Choroid plexus epithelial cell (primary cell): ENCODE data around the gene FILIP1L.

Experiments used
- DNase-seq: peaks from one replicate; pipeline ENCODE4 v3.0.0-alpha.2; 2010; ENCODE audit warnings: low read depth
- H3K4me3 ChIP-seq: 2 replicates; pipeline ENCODE4 v1.5.1; 2011; ENCODE audit warnings: low read depth, mild to moderate bottlenecking, control low read depth, low read length, moderate library complexity
- CTCF ChIP-seq: conservative IDR thresholded peaks from 2 replicates; pipeline ENCODE4 v1.5.1; 2011; ENCODE audit warnings: low read depth, mild to moderate bottlenecking, control low read depth, inconsistent platforms, low read length, moderate library complexity

FILIP1L gene

GRCh38 chr3:100079328-100079727 is 35.0 kb downstream of the FILIP1L start:
- no peak overlapping the region for H3K4me3 ChIP-seq
- no peak for DNase-seq
- TF ChIP-seq CTCF: no peak

DNA sequence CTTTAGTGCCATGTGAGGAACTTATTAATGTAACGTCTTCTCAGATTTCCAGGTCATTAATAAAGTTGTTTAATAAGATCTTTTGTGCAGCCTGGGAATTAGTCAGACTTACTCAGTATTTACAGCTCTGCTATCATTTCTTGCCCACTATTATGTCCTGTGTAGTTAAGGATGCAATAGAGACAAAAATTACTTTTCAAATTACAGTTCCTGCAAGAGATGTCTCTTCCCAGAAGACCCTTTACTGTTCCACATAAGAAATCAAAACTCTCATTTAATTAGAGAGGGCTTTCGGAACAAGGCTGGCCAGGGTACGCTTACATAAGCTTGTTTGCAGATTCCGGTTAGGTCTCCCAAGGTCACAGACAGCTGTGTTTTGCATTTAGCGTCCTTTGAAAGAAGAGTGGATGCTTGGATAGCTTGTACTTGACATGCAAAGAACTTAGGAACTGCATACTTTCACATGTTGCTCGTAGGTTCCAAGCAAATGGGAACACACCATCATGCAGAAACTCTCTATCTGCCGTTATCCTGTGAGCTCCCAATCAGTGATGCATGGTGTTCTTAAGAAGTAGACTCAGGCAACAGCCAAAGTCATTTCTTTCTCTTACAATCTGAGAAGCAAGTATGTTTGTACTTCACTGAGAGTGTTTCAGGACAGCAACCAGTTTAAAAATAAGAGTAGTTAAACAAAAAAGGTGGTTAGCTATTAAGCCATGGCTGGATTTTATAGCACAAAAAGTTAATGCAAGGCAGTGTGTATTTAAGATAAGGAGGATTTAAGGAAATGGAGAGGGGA is 37.4 kb downstream of the FILIP1L start:
- DNase-seq: no peak
- TF ChIP-seq CTCF: no peak
- H3K4me3 ChIP-seq: no peak overlapping the region

DNA sequence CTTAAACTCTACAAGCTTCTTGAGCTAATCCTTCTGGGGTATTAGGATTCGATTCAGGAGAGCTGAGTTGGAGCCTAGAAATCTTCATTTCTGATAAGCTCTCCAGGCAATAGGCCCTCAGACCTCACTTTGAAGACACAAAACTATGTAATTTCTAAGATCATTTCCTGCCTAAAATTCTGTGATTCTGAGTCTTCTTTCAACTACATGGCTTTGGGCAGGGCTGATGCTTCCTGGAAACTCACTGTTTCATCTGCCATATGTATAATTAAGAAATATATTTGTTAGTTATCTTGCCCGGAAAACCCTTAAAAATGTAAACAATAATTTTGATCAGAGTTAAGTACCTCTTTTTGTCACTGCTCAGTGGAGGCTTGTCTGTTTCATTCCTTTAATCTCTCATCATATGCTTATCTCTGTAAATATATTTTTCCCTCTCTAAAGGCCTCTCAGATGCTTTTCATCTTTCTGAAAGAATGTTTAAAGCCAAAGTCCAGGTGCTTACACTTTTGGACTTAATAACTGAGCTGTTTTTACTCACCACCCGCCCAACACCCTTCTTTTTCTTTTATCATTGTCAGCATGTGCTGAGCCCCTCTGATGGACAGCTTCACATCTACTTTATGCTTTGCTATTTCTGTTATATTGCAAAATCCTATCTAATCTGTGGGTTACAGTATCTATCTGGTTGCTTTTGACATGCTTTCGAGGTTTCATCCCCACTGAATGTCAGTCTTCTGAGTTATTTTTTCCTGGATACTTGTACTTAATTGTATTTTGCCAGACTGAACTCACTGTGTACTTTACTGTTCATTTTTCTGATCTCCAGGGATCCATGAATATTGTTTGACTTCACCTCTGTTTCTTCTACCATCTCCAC is 38.2 kb downstream of the FILIP1L start:
- no peak for TF ChIP-seq CTCF
- DNase-seq: no peak
- no peak overlapping the region for H3K4me3 ChIP-seq

GRCh38 chr3:100075196-100075595 is 39.1 kb downstream of the FILIP1L start:
- no peak overlapping the region for H3K4me3 ChIP-seq
- TF ChIP-seq CTCF: no peak
- DNase-seq: no peak

DNA sequence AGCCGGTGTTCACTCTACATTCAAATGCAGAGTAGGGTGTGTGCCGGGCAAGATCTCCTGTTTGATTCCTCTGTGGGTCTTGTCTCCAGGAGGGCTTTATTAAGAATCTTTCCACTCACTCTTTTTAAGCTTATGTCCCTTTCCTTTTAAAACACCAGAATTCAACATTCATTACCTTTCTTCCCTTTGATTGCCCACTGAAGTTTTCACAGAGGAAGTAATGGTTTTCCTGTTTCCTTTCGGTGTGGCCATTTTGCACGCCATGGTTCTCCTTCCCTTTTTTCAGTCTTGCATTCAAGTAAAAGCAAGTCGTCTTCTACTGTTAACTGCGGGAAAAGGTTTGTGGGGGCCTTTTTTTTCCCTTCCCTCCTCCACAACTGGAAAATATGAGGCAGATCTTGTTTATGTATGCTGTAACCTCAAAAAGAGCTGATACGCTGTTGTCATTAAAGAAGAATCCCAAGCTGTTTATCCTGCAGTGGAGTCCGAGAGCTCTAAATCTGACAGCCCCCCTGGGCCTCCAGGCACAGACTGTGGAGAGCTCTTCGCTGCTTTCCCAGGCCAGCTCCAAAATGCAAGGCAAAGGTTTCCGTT is 40.5 kb downstream of the FILIP1L start:
- TF ChIP-seq CTCF: no peak
- peak; percentile 96 for DNase-seq
- H3K4me3 ChIP-seq: peak overlapping the region; percentile 13

- TF ChIP-seq CTCF: no peak
- DNase-seq: no peak
- H3K4me3 ChIP-seq: no peak overlapping the region
These were observed 41.1 kb downstream of the FILIP1L start for GRCh38 chr3:100073049-100073713.
